Fibroblast of pulmonary artery (primary cell): Measurements from ENCODE around the gene CRHR1.
A peak's percentile ranks its signal among the peaks of the same experiment; 100 is the strongest.

Experiments
- DNase-seq: peaks from one replicate; pipeline ENCODE4 v3.0.0-alpha.2; 2010; ENCODE audit warnings: low read depth
- H3K4me3 ChIP-seq: replicated peaks from 2 replicates; pipeline ENCODE4 v1.5.1; 2011; ENCODE audit warnings: low read depth, mild to moderate bottlenecking, control low read depth, low read length, moderate library complexity
- TF ChIP-seq, protein P1 (sequence below): IDR thresholded peaks from 2 replicates; pipeline ENCODE4 v1.5.1; 2011; ENCODE audit warnings: mild to moderate bottlenecking, control low read depth, low read length, inconsistent platforms; ENCODE audit errors: missing control alignments

CRHR1 gene

DNA sequence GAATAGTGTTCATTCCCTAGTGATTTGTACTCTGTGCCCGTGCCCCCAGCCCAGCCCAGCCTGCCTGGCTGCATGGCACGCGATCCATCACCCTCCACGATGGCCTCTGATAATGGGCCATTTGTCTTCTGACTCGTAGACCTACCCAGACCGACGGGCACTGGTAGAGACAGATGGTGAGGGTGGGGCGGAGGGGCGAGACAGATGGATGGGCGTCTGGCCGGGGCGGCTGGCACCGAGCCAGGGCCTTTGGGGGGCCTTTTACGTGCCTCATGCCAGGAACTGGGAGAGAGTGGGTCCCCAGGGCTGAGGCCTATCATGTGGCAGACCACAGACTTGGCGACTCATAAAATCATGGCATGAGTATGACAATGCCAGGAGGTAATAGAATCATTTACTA lies 25.4 kb downstream of the CRHR1 start:
- DNase-seq = no peak
- TF ChIP-seq, protein P1, sequence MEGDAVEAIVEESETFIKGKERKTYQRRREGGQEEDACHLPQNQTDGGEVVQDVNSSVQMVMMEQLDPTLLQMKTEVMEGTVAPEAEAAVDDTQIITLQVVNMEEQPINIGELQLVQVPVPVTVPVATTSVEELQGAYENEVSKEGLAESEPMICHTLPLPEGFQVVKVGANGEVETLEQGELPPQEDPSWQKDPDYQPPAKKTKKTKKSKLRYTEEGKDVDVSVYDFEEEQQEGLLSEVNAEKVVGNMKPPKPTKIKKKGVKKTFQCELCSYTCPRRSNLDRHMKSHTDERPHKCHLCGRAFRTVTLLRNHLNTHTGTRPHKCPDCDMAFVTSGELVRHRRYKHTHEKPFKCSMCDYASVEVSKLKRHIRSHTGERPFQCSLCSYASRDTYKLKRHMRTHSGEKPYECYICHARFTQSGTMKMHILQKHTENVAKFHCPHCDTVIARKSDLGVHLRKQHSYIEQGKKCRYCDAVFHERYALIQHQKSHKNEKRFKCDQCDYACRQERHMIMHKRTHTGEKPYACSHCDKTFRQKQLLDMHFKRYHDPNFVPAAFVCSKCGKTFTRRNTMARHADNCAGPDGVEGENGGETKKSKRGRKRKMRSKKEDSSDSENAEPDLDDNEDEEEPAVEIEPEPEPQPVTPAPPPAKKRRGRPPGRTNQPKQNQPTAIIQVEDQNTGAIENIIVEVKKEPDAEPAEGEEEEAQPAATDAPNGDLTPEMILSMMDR = no peak
- H3K4me3 ChIP-seq = no peak overlapping the region

DNA sequence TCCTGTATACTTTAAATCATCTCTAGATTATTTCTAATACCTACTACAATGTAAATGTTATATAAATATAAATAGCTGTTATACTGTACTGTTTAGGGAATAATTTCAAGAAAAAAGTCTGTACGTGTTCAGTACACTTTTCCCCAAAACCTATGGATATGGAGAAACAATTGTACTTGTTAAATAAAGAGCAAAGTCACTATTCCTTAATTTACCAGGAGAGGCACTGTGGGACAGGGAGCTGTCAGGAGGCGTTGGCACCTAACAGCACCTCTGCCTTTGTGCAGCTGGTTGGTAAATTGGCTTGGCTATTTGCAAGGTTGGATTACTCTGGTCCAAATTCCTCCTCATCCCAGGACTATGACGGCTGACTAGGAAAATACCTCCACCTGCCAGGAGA lies 28.0 kb downstream of the CRHR1 start:
- H3K4me3 ChIP-seq = no peak overlapping the region
- DNase-seq = peak; percentile 12
- TF ChIP-seq, protein P1 = peak; percentile 8

DNA sequence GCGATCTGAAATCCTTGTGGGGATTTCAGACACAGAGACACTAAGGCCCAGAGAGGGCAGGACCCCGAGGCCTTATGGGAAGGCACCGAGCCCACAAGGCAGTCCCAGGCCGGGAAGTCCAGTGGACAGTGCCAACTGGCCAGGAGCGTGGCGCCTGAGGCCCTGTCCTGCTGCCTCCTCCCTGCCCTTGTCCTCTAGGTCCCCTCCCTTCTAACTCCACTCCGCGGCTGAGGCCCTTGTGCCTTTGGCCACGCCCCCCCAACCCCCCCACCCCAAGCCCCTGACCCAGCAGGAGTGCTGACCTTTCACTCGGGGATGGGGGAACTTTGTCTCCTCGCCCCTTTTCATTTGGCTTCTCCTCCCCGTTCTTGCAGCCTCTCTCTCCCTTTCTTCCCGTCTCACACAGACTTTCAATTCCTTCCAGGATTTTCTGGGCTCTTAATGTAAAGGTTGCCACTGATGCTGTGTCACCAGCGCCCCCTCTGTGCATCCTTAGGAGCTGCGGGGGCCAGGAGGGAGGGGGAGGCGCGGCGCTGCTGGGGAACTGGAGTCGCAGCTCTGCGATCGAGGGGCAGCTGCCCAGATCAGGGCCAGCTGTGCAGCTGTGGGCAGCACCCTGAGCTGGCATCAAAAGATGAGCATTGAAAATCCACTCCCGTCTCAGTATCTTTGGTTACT lies 29.1 kb downstream of the CRHR1 start:
- no peak overlapping the region for H3K4me3 ChIP-seq
- TF ChIP-seq, protein P1 = peak; percentile 7
- DNase-seq = no peak

DNA sequence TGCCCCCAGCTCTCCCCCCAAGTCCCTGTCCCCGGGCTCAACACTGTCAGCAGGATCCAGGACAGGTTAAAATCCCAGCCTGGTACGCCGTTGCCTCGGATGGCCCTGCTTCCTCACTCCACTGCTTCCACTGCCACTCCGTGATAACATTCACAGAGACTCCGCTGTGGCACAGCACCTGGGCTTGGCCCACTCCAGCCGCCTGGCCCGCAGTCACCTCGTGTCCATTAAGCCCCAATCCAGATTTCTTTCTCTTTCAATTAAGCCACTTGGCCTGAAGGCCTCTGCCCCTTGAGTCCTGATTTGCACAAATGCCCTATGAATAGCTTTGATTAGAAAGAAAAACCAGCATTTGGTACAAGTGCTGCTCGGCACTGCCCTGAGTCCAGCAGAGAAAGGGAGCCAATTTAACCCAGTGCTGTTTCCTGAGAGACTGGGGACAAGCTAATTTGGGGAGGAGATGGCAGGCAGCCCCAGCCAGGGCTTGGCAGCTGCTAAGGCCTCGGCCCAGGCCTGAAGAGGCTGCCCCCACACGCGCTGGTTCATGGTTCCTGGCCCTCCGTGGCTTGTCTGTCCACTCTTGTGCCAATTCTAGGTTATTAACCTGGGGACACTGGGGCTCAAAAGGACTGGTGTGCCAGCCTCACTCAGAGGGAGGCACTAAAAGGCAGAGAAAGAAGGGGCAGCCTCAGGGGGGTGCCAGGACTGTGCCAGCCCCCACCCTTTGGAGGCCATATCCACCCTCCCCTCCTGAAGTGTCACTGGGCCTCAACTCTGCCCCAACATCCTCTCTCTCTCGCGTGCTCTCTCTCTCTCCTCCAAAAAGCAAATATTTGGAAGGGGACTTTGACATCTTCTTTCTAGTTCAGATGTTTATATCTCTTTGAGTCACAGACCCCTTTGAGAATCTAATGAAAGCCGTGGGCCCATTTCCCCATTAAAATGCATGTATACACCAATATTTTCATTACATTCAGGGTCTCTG lies 30.8 kb downstream of the CRHR1 start:
- no peak for DNase-seq
- TF ChIP-seq, protein P1 = no peak
- H3K4me3 ChIP-seq = no peak overlapping the region

DNA sequence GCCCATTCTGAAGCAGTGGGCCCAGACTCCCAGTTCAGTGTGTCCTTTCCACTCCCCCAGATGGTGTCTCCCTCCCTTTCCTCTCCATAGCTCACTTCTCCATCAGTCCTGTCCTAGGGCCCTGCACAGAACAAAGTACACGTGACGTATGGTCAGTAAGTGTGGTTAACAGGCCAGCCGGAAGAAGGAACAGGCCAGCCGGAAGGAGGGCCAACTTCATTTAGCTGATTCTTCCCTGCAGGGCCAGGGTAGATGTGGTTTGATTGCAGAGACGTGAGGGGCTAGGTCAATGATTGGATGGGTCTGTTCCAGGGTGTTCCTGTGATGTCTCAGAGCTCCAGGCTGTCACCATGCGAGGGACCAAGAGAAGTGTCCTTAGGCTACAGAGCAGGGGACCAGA lies 31.6 kb downstream of the CRHR1 start:
- DNase-seq = no peak
- no peak overlapping the region for H3K4me3 ChIP-seq
- TF ChIP-seq, protein P1 = no peak

DNA sequence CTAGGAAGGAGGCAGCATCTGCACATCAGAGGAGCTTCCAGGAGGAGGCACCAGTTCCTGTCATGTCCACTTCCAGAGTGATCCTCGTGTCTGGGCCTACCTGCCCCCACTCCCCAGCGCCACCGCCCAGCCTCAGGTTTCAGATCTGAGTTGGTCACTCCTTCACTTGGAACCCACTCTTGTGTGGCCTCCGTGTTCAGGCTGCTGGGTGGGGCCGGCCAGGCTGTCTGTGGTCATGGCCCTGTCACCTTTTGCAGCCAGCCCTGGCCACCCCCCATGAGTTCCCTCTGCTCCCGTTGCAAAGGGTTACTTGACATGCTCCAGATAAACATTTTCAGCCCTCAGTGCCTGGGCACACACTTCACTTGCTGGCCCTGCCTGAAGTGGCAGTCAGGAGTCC lies 33.9 kb downstream of the CRHR1 start:
- no peak for DNase-seq
- H3K4me3 ChIP-seq = no peak overlapping the region
- TF ChIP-seq, protein P1 = no peak
